Small intestine (tissue), 4 donors: ENCODE measurements around the gene GGN. TPM values are rescaled to one million over a fixed set of nuclear protein-coding genes. Genes with fewer than 3 reads are reported as not detected.

Experiments
- polyA plus RNA-seq, 4 donors: library from polyadenylated mRNA; stranded (reverse) in 3 of 4; unstranded in 1 of 4; fragments of 200-250 nt in 3 of 4; fragments of 120-200 nt in 1 of 4; gene quantifications; one replicate each; pipeline versions ENCODE4 v1.2.1 to v1.2.3, GENCODE V29; 2013
- donor health status: healthy with polysubstance abuse.
- donor health status: Bipolar disorder and iron deficiency.
- donor health status: healthy.

GGN gene
- polyA plus RNA-seq, 4 donors, result 1.7 to 16.1 (median 8.2) TPM

Other genes starting within 250 kb of the GGN start
- under 1 TPM in 2 of 4 donors, not detected in 2; 0.39 to 0.64 TPM for gene DPF1, start 163.8 kb downstream of the GGN start, polyA plus RNA-seq
- gene PPP1R14A, start 131.7 kb downstream of the GGN start, polyA plus RNA-seq, result 10 to 100 TPM in 3 of 4 donors, 1 to 10 TPM in 1; 8.7 to 31.8 (median 22.6) TPM
- 100 to 1,000 TPM; 263 to 450 (median 424) TPM for gene SPINT2, start 123.5 kb downstream of the GGN start, polyA plus RNA-seq
- 1,000 to 10,000 TPM in 2 of 4 donors, 100 to 1,000 TPM in 2; 410 to 2,753 (median 1,138) TPM for gene C19orf33, start 83.8 kb downstream of the GGN start, polyA plus RNA-seq
- gene YIF1B, start 72.1 kb downstream of the GGN start, polyA plus RNA-seq, result 10 to 100 TPM; 13.0 to 73.1 (median 16.6) TPM
- 1 to 10 TPM; 2.7 to 7.5 (median 4.0) TPM for gene KCNK6, start 68.2 kb downstream of the GGN start, polyA plus RNA-seq
- 10 to 100 TPM in 1 of 4 donors, 1 to 10 TPM in 3; 1.9 to 10.6 (median 2.7) TPM for gene CATSPERG, start 52.2 kb downstream of the GGN start, polyA plus RNA-seq
- 100 to 1,000 TPM; 133 to 182 (median 148) TPM for gene PSMD8, start 13.5 kb downstream of the GGN start, polyA plus RNA-seq
- gene SPRED3, start 663 bp upstream of the GGN start, polyA plus RNA-seq, result 1 to 10 TPM in 3 of 4 donors, under 1 TPM in 1; 0.85 to 2.7 (median 1.8) TPM
- 10 to 100 TPM; 23.6 to 47.2 (median 38.6) TPM for gene FAM98C, start 15.1 kb upstream of the GGN start, polyA plus RNA-seq
- gene RASGRP4, start 38.2 kb upstream of the GGN start, polyA plus RNA-seq, result 1 to 10 TPM in 1 of 4 donors, under 1 TPM in 3; 0.22 to 1.0 (median 0.84) TPM
- gene RYR1, start 45.7 kb upstream of the GGN start, polyA plus RNA-seq, result 1 to 10 TPM in 1 of 4 donors, under 1 TPM in 1, not detected in 2; 0.81 to 2.3 TPM
- 10 to 100 TPM in 1 of 4 donors, 1 to 10 TPM in 2, under 1 TPM in 1; 0.45 to 10.8 (median 3.4) TPM for gene MAP4K1, start 229.9 kb upstream of the GGN start, polyA plus RNA-seq
- 100 to 1,000 TPM; 257 to 710 (median 626) TPM for gene EIF3K, start 231.2 kb upstream of the GGN start, polyA plus RNA-seq